Esophagus muscularis mucosa (tissue), 3 donors: ENCODE measurements around the gene WDR64.

Experiments
- EP300 ChIP-seq: sonication (generic); formaldehyde crosslinking; IDR thresholded peaks from one replicate; pipeline ENCODE4 v1.6.1; 2017; ENCODE audit warnings: antibody characterized with exemption
- TF ChIP-seq, protein P1 (sequence below), 3 experiments: fragments of 200-600 bp in 2 of 3; fragments of 450-650 bp in 1 of 3; sonication (generic) in 2 of 3; IDR thresholded peaks; one replicate each; pipeline ENCODE4 v1.5.1; 2017 to 2019; ENCODE audit warnings: antibody characterized with exemption in 3 of 3, mild to moderate bottlenecking in 2 of 3, moderate library complexity in 1 of 3

DNA sequence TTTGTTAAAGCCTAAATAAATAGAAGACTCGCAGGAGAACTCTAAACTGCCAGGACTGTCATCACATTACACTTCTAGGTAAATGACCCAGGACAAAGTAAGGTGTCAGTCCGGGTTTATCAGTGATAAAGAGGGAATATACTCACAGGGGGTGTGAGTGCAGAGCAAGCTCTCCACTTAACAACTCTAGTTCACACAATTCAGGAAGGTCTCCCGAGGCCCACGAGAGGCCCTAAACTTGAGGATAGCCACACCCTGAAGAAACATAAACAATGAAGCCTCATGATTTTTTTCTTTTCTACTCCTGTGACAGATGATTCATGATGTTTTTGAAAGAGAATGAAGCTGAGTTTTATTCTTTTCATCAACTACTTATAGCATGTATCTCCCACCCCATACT, 130.3 kb downstream of the WDR64 start:
- TF ChIP-seq, protein P1, sequence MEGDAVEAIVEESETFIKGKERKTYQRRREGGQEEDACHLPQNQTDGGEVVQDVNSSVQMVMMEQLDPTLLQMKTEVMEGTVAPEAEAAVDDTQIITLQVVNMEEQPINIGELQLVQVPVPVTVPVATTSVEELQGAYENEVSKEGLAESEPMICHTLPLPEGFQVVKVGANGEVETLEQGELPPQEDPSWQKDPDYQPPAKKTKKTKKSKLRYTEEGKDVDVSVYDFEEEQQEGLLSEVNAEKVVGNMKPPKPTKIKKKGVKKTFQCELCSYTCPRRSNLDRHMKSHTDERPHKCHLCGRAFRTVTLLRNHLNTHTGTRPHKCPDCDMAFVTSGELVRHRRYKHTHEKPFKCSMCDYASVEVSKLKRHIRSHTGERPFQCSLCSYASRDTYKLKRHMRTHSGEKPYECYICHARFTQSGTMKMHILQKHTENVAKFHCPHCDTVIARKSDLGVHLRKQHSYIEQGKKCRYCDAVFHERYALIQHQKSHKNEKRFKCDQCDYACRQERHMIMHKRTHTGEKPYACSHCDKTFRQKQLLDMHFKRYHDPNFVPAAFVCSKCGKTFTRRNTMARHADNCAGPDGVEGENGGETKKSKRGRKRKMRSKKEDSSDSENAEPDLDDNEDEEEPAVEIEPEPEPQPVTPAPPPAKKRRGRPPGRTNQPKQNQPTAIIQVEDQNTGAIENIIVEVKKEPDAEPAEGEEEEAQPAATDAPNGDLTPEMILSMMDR (IDR thresholded peaks at IDR 0.05), result no peak
- TF ChIP-seq EP300, result no peak
